Fibroblast of mammary gland (primary cell): ENCODE data around the gene ADNP.

Experiments used
- DNase-seq: peaks from one replicate; pipeline ENCODE4 v3.0.0-alpha.2; 2010; ENCODE audit warnings: low read depth
- H3K4me3 ChIP-seq: 2 replicates; pipeline ENCODE4 v1.5.1; 2011; ENCODE audit warnings: low read depth, mild to moderate bottlenecking, low read length, moderate library complexity; ENCODE audit not compliant: control insufficient read depth
- CTCF ChIP-seq: conservative IDR thresholded peaks from 2 replicates; pipeline ENCODE4 v1.5.1; 2011; ENCODE audit warnings: low read depth, low read length, inconsistent platforms; ENCODE audit not compliant: control insufficient read depth, insufficient read depth

Gene ADNP

GRCh38 chr20:50904067-50904570 lies 27.1 kb downstream of the ADNP start:
- DNase-seq = no peak
- H3K4me3 ChIP-seq = no peak overlapping the region
- no peak for TF ChIP-seq CTCF

DNA sequence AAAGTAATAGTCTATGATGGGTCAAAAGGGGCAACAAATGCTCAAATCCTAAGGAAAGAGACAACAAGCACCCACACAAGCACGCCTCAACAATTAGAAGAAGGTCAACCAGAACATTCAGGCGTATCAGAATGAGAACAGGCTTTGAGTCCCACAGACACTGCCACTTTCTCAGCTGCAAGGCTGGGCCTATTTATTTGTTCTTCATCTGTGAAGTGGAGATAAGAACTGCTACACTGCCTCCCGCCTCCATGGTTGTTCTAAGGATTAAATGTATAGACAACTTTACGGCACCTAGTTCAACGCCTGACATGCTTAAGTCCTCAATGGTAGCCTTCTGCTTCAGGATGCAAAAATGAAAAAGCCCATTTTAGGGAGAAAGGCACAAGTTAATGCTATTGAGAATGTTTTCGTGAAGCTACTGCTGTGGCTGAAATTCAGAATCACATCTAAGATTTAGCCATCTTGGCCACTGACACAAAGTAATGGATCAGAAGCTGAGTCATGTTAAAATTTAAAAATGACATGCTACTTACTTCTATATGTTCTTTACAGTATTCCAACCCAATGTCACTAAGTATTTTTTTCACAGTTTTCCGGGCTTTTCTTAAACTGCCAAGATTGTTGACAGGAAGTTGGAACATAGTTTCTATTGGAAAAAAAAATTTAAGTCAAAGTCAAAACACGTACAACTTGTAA lies 27.7 kb downstream of the ADNP start:
- TF ChIP-seq CTCF = no peak
- H3K4me3 ChIP-seq = no peak overlapping the region
- DNase-seq = no peak

DNA sequence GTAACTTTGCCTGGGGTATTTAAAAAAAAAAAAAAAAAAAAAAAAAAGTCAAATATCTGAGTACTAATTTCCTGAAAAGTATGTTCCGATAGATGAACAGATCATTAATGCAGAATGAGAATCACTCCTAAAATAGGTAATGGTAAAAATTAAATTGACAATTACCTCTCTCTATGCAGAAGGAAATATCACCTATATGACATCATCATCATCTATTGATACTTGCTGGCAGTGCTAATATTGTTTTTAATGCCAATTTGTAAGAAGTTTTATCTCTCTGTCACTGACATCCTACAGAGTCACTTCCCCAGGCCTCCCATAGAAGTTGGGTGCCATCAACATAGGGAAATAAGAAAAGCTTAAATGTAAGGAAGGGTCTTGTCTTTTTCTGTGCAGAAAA lies 29.9 kb downstream of the ADNP start:
- DNase-seq = no peak
- no peak for TF ChIP-seq CTCF

DNA sequence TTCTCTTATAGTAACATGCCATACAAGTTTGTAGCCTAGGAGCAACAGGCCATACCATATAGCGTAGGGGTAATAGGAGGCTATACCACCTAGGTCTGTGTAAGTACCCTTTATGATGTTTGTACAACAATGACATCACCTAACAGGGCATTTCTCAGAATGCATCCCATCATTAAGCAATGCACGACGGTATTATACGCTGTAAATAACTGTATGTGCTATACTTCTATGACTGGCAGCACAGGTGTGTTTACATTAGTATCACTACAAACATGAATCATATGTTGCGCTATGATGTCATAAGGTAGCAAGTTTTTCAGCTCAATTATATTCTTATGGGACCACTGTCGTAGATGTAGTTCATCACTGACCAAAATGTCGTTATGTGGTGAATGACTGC lies 31.0 kb downstream of the ADNP start:
- no peak for TF ChIP-seq CTCF
- H3K4me3 ChIP-seq = no peak overlapping the region
- no peak for DNase-seq

More for the DNA sequence above, 29.9 kb downstream of the ADNP start:
- H3K4me3 ChIP-seq = no peak overlapping the region

DNA sequence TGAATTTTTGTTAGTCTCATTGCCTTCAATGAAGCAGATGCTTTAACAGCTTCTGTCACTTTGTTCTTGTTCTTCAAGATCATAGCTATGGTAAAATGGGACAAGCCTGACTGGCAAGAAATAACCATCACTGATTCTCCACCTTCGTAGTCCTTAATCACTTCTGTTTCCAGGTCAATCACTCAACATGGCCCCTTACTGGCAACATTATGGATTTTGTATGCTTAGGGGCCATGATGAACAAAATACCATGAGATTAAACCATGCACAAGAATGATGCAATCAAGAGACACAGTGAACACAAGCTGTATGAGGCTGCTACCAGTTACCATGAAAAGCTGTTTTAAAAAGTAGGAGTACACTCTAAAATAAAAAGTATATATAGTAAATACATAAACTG lies 32.8 kb downstream of the ADNP start:
- H3K4me3 ChIP-seq = no peak overlapping the region
- TF ChIP-seq CTCF = no peak
- no peak for DNase-seq

GRCh38 chr20:50895111-50895830 lies 36.0 kb downstream of the ADNP start:
- no peak for TF ChIP-seq CTCF
- no peak overlapping the region for H3K4me3 ChIP-seq
- DNase-seq = no peak
